ENCODE data around the gene CLDND2.

DNA sequence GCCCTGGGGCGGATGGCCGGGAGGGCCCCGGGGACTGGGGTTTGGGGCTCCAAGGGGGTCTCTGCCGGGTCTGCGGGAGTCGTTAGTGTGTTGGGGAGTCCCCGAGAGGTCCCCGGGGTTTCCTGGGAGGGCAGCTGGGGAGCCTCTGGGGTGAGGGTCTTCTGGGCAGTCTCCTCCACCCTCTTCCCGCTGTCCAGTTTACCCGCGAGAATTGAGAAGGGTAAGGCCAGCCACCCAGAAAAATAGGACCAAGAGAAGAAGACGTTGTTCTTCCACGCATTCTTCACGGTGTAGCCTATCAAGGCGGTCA is 1.6 kb downstream of the CLDND2 start:
- TF ChIP-seq EZH2 (IDR thresholded peaks at IDR 0.05; ENCODE audit: insufficient read depth, low read length): no peak
- TF ChIP-seq, protein P1, sequence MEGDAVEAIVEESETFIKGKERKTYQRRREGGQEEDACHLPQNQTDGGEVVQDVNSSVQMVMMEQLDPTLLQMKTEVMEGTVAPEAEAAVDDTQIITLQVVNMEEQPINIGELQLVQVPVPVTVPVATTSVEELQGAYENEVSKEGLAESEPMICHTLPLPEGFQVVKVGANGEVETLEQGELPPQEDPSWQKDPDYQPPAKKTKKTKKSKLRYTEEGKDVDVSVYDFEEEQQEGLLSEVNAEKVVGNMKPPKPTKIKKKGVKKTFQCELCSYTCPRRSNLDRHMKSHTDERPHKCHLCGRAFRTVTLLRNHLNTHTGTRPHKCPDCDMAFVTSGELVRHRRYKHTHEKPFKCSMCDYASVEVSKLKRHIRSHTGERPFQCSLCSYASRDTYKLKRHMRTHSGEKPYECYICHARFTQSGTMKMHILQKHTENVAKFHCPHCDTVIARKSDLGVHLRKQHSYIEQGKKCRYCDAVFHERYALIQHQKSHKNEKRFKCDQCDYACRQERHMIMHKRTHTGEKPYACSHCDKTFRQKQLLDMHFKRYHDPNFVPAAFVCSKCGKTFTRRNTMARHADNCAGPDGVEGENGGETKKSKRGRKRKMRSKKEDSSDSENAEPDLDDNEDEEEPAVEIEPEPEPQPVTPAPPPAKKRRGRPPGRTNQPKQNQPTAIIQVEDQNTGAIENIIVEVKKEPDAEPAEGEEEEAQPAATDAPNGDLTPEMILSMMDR (IDR thresholded peaks at IDR 0.05; ENCODE audit: insufficient read depth, low read depth, low read length): no peak

Measured in astrocyte (in vitro differentiated cells and primary cell).